A549 treated with CpdA at 1 μM for 4 hours (cell line): ENCODE results near the gene ZNF692. TPM values are rescaled to one million over a fixed set of nuclear protein-coding genes. Genes with fewer than 3 reads are reported as not detected.

Experiments
- total RNA-seq: library from RNA; stranded (reverse); fragments of 200-300 nt; extraction: Qiagen RNA extraction; gene quantifications from 5 replicates; pipeline ENCODE4 v1.2.3, GENCODE V29; 2022; ENCODE audit warnings: low read depth

Gene ZNF692, protein sequence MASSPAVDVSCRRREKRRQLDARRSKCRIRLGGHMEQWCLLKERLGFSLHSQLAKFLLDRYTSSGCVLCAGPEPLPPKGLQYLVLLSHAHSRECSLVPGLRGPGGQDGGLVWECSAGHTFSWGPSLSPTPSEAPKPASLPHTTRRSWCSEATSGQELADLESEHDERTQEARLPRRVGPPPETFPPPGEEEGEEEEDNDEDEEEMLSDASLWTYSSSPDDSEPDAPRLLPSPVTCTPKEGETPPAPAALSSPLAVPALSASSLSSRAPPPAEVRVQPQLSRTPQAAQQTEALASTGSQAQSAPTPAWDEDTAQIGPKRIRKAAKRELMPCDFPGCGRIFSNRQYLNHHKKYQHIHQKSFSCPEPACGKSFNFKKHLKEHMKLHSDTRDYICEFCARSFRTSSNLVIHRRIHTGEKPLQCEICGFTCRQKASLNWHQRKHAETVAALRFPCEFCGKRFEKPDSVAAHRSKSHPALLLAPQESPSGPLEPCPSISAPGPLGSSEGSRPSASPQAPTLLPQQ
- total RNA-seq = 18.0 to 29.0 TPM (median 28.2 TPM) in 5 replicates

DNA sequence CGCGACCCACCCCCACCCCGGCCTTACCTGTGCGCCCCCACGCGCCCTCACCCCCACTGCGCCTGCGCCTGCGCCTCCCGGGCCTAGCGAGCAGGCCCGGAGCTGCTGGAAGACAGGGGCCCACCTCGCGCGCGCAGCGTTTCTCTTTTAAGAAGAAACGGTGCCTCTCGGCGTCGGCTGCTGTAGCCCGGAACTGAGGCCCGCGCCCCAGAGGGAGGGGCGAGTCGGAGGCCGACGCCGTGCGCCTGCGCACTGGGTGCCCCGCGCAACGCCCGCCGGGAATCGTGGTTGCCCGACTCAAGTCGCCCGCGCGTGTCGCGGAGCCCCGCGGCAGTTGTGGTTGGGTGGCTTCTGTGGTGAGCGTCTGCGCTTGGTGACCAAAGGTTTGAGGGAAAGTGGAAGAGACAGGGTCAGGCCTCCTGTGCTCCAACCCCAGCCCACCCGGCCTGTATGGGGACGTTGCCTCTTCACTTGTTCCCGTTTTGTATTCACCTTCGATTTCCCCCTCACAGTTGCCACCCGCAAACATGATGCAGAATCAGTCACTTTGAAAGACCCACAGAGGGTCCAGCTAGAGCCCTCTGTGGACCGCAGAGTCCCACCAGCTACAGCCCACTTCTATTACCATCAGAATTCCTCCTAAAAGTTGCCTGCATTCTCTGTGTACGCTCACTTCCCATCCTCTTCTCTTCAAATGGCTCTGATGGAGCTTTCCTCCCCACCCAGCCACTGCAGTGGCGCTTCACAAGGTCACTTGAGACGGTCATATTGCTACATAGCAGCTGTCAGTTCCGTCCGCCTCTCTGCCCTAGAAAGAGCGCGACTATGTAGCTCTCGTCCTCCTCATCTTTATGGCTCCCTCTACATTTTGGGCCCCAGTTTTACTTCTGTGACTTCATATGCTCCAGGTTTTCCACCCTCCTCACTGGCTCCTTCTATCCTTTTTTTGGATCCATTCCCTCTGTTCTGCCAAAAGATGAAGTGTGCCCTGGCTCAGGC lies at the start of gene ZNF692:
ZNF692 (minus strand) TSS at position 195 of the 999 bp plus-strand sequence. CDS start 776 bp downstream, outside the sequence.

DNA sequence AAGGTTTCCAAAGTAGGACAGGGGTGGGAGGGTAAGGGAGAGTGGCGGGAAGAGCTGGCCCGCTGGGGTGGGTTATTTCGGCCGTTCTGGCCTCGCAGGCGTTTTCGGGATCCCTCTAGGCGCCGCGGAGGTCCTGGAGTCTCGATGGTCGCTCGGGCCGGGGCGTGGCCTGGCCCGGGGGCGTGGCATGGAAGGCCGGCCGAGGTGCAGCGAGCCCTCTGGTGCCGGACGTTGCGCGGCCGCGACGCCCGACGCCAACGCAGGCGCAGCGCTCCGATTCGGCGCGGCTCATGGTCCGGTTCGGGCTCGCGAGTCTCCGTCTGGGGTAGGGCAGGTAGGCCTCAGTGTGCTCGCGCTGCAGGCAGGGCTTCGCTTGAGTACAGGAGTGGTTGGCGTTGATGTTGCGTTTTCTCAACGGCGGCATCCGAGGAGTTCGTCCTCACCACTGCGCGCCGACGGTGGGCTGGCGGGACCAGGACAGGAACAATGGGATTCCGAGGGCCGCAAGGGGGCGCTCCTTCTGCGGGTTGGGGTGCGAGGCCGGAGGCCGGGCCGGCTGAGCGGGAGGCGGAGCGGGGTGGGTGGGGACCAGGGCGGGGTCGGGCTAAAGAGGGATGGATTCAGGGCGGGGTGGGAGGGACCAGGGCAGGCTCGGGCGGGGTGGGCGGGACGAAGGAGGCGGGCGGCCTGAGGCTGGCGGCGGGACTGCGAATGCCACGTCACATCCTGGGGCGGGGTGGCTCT lies 47.3 kb upstream of the ZNF692 start, which contains the start of gene PGBD2:
PGBD2 (plus strand) TSS at position 227 of the 744 bp plus-strand sequence. CDS start 7,628 bp downstream, outside the sequence.

DNA sequence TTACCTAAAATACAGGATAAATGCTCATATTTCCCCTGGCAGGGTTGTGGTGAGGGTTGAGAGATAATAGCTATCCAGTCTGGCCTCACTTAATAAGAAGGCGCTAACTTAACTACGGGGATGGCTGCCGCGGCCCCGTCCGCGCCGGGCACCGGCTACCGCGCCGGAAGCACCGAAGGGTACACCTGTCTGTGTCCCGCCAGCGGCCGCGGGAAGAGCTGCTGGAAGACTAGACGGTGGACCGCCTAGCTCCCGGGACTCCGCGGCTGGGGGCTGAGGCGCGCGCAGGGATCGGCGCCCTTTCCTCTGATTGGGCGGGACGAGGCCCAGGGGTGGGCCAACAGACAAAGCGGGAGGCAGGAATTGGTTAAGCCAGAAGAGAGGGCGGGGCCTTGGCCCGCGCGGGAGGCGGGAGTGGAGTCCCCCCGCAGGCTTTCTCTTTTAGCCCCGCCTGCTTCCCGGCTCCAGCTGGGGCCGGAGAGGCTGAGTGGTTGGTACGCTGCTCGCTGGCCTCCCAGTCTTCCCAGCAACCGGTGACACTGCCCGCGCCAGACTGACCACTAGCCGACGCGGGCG lies 21.0 kb downstream of the ZNF692 start, which contains the start of gene ZNF672:
ZNF672 (plus strand) TSS at position 444 of the 576 bp plus-strand sequence. CDS start 9,051 bp downstream, outside the sequence.

DNA sequence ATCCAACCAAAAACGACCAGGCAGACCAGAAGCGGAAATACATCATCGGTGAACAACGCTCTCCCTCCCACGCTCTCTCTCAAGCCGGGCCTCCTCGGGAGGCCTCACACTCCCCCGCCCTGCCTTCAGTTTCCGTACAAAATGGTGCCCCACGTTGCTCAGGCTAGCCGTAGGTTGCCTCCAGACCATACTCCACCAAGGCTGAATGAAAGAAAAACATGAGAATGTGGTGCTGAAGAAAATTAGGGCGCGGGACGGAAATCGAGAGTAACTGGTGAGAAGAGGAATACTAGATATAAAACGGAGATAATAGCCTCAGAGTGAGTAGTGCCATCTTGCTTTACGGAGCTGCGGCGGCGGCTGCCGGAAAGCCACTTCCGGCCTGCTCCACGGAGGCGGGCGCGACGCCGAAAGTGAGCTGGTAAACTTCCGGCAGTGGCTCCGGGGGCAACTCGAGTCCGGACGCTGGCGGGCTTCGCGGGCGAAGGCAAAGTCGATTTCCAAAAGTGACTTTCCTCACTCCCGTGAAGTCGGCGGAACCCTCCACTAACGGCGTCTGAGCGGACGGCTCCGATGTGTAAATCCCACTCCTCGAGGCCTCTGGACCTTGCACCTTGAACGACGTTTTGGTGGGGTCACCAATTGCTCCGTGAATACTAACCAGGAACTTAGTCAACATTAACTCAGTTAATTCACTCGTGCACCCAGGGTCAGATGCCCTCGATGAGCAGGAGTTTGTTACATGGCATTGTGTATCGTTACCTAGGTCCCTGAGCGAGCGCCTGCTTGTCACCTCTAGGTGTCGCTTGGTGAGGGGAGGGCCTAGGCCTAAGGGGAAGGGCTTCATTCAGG lies 32.8 kb downstream of the ZNF692 start, which contains the start of gene SH3BP5L:
SH3BP5L (minus strand) TSS at position 7 of the 852 bp plus-strand sequence. CDS start 980 bp downstream, outside the sequence.

Other genes starting within 250 kb of the ZNF692 start
- not detected in 5 replicates for gene OR2T11, start 224.0 kb downstream of the ZNF692 start, total RNA-seq
- gene OR2T35, start 213.8 kb downstream of the ZNF692 start, total RNA-seq = not detected in 5 replicates
- gene OR2T27, start 203.6 kb downstream of the ZNF692 start, total RNA-seq = not detected in 5 replicates
- gene OR14I1, start 156.3 kb downstream of the ZNF692 start, total RNA-seq = not detected in 5 replicates
- gene LYPD8, start 103.3 kb downstream of the ZNF692 start, total RNA-seq = 0.15 to 0.40 TPM (median 0.26 TPM) in 3 of 5 replicates, not detected in the others
- 23.5 to 29.8 TPM (median 25.4 TPM) in 5 replicates for gene SH3BP5L, start 33.2 kb downstream of the ZNF692 start, total RNA-seq
- gene ZNF672, start 20.9 kb downstream of the ZNF692 start, total RNA-seq = 15.2 to 25.5 TPM (median 24.4 TPM) in 5 replicates
- gene PGBD2, start 47.1 kb upstream of the ZNF692 start, total RNA-seq = 4.3 to 5.5 TPM (median 4.4 TPM) in 5 replicates